Esophagus muscularis mucosa (tissue), 4 donors: Measurements from ENCODE around the gene SPDYE2B.
"Not testable (repeated sequence)": the region's sequence is repeated elsewhere in the genome, so short reads cannot be mapped to it uniquely, and the experiment has no call there.

ENCODE experiments used
- CTCF ChIP-seq, 3 experiments: fragments of 200-600 bp in 2 of 3; fragments of 450-650 bp in 1 of 3; sonication (generic) in 2 of 3; IDR thresholded peaks; one replicate each; pipeline ENCODE4 v1.5.1; 2017 to 2019; ENCODE audit warnings: antibody characterized with exemption in 3 of 3, mild to moderate bottlenecking in 2 of 3, moderate library complexity in 1 of 3
- EP300 ChIP-seq: sonication (generic); formaldehyde crosslinking; IDR thresholded peaks from one replicate; pipeline ENCODE4 v1.6.1; 2017; ENCODE audit warnings: antibody characterized with exemption
- POLR2A ChIP-seq: fragments of 450-650 bp; IDR thresholded peaks from one replicate; pipeline ENCODE4 v1.6.1; 2017; ENCODE audit warnings: antibody characterized with exemption, moderate library complexity, mild to moderate bottlenecking, low read depth

GRCh38 chr7:102667523-102667922, 17.4 kb downstream of the SPDYE2B start:
- TF ChIP-seq POLR2A; CTCF (IDR thresholded peaks at IDR 0.05); EP300: not testable (repeated sequence)
